NCI-H1436 treated with DMSO at 0.1 percent for 48 hours (cell line): ENCODE data around the gene DLGAP1.
"Not testable (repeated sequence)": the region's sequence is repeated elsewhere in the genome, so short reads cannot be mapped to it uniquely, and the experiment has no call there.

Experiments
- DNase-seq: peaks from one replicate; lab custom pipeline; 2025; lab: John Stamatoyannopoulos, UW

DLGAP1 gene

GRCh38 chr18:4287340-4287739 is 167.8 kb downstream of the DLGAP1 start:
- not testable (repeated sequence) for DNase-seq

- DNase-seq: no peak
Measured at GRCh38 chr18:4286256-4286655, 168.9 kb downstream of the DLGAP1 start.

- no peak for DNase-seq
Measured at GRCh38 chr18:4285525-4285924, 169.6 kb downstream of the DLGAP1 start.

GRCh38 chr18:4284528-4284927 is 170.6 kb downstream of the DLGAP1 start:
- DNase-seq: no peak

- no peak for DNase-seq
Measured at GRCh38 chr18:4283746-4284291, 171.3 kb downstream of the DLGAP1 start.

GRCh38 chr18:4282954-4283353 is 172.2 kb downstream of the DLGAP1 start:
- DNase-seq: no peak

- DNase-seq: no peak
Measured at GRCh38 chr18:4276953-4277585, 178.0 kb downstream of the DLGAP1 start.

- DNase-seq: no peak
Measured at GRCh38 chr18:4271952-4272351, 183.2 kb downstream of the DLGAP1 start.

GRCh38 chr18:4270988-4271387 is 184.1 kb downstream of the DLGAP1 start:
- no peak for DNase-seq

GRCh38 chr18:4270016-4270415 is 185.1 kb downstream of the DLGAP1 start:
- DNase-seq: no peak

GRCh38 chr18:4267641-4268040 is 187.5 kb downstream of the DLGAP1 start:
- DNase-seq: no peak

- DNase-seq: no peak
Measured at GRCh38 chr18:4264347-4264791, 190.7 kb downstream of the DLGAP1 start.

- no peak for DNase-seq
Measured at GRCh38 chr18:4260107-4260506, 195.0 kb downstream of the DLGAP1 start.

- no peak for DNase-seq
Measured at GRCh38 chr18:4256766-4257417, 198.2 kb downstream of the DLGAP1 start.

GRCh38 chr18:4254840-4255239 is 200.3 kb downstream of the DLGAP1 start:
- no peak for DNase-seq

- DNase-seq: no peak
Measured at GRCh38 chr18:4252829-4253228, 202.3 kb downstream of the DLGAP1 start.

- DNase-seq: no peak
Measured at GRCh38 chr18:4251873-4252272, 203.2 kb downstream of the DLGAP1 start.

- DNase-seq: no peak
Measured at GRCh38 chr18:4251206-4251605, 203.9 kb downstream of the DLGAP1 start.

- no peak for DNase-seq
Measured at GRCh38 chr18:4250141-4250540, 205.0 kb downstream of the DLGAP1 start.

GRCh38 chr18:4248686-4249085 is 206.4 kb downstream of the DLGAP1 start:
- DNase-seq: no peak

- DNase-seq: no peak
Measured at GRCh38 chr18:4246374-4246773, 208.7 kb downstream of the DLGAP1 start.

- no peak for DNase-seq
Measured at GRCh38 chr18:4245456-4245855, 209.7 kb downstream of the DLGAP1 start.

GRCh38 chr18:4242431-4243161 is 212.5 kb downstream of the DLGAP1 start:
- no peak for DNase-seq
